Stimulated activated CD8-positive, alpha-beta memory T cell treated with anti-CD3 and anti-CD28 coated beads, Interleukin-15, amount 100 ng/mL, for 1 hour (primary cell): ENCODE measurements around the gene KLK12.

Experiments used
- DNase-seq: peaks from one replicate; pipeline ENCODE4 v3.0.0-alpha.2; 2020; ENCODE audit warnings: low read depth

The KLK12 gene, protein sequence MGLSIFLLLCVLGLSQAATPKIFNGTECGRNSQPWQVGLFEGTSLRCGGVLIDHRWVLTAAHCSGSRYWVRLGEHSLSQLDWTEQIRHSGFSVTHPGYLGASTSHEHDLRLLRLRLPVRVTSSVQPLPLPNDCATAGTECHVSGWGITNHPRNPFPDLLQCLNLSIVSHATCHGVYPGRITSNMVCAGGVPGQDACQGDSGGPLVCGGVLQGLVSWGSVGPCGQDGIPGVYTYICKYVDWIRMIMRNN

GRCh38 chr19:51034704-51035103, at the start of gene KLK12:
KLK12 (minus strand) TSS chr19:51035002; CDS start chr19:51034621, 381 bp downstream.
- DNase-seq = no peak

DNA sequence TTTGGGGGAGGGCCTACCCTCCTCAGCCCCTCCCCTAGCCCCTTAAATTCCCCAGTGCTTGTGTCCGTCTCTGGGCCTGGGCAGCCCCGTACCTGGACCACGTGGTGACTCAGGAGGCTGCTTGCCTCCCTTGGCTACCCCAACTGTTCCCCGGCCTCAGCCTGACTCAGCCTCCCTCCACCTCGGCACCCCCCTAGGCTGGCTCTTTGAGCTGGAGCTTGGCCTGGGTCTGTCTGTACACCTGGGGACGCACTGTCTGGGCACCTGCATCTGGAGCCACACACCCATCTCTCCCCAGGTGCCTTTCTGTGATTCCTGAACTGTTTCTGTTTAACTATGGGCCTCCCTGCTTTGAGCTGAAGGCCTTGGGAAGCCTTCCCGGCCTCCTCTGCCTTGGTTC, 49.7 kb upstream of the KLK12 start:
- DNase-seq = no peak

GRCh38 chr19:51083783-51084182, 49.0 kb upstream of the KLK12 start:
- DNase-seq = no peak

GRCh38 chr19:51083181-51083580, 48.4 kb upstream of the KLK12 start:
- DNase-seq = no peak

- no peak for DNase-seq
Measured at GRCh38 chr19:51082611-51083010, 47.8 kb upstream of the KLK12 start, which contains the start of gene KLK14. KLK14 (minus strand) TSS chr19:51082887; CDS start chr19:51082614, 273 bp downstream.

DNA sequence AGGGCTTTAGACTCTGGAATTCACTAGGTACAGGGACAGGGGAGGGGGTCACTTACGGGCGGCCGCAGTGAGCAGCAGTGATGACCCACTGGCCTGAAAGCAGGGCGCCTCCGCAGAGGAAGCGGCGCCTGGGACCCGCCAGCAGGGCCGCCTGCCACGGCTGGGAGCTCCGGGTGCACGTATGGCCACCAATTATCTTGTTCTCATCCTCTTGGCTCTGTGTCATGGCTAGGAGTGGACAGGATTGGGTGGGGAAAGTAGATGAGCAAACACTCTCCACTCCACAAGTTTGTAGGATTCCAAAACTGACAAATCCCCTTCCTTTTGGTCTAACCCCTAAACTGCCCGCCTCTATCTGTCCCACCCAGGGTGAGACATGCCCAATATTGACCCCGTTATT, 46.7 kb upstream of the KLK12 start:
- no peak for DNase-seq

GRCh38 chr19:51079481-51080110, 44.8 kb upstream of the KLK12 start:
- DNase-seq = no peak

- no peak for DNase-seq
Measured at GRCh38 chr19:51078731-51079130, 43.9 kb upstream of the KLK12 start.

- DNase-seq = no peak
Measured at GRCh38 chr19:51078104-51078503, 43.3 kb upstream of the KLK12 start.

GRCh38 chr19:51076631-51077213, 41.9 kb upstream of the KLK12 start:
- no peak for DNase-seq

DNA sequence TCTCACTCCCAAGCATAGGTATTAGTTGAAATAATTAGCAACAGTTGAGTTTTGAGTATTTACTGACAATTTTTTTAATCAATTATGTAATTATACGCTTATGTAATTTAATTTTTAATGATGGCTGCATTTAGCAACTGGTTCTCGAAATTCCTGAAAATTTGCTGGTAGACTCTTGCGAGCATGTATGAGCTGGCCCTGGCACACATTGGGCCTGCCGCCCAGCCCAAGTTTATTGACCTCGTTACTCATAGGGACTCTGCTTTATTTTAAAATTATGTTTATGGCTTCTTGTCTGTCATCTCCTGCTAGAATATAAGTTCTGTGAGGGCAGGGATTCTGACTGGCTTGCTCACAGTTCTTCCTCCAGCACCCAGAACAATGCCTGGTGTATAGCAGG, 41.2 kb upstream of the KLK12 start:
- no peak for DNase-seq

DNA sequence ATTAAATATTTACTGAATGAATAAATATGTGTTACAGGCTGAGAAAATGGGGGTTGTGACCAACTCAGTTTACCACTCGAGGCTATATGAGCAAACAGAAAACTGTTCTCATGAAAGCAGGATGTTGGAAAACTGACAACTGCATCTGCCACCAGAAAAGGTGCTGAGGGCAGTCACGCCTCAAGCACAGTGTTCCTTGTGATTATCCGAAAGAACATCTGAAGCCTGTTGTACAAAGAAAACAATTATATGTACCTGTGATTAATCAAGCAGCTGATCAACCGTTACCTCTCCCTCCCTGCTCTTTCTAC, 36.2 kb upstream of the KLK12 start:
- no peak for DNase-seq

DNA sequence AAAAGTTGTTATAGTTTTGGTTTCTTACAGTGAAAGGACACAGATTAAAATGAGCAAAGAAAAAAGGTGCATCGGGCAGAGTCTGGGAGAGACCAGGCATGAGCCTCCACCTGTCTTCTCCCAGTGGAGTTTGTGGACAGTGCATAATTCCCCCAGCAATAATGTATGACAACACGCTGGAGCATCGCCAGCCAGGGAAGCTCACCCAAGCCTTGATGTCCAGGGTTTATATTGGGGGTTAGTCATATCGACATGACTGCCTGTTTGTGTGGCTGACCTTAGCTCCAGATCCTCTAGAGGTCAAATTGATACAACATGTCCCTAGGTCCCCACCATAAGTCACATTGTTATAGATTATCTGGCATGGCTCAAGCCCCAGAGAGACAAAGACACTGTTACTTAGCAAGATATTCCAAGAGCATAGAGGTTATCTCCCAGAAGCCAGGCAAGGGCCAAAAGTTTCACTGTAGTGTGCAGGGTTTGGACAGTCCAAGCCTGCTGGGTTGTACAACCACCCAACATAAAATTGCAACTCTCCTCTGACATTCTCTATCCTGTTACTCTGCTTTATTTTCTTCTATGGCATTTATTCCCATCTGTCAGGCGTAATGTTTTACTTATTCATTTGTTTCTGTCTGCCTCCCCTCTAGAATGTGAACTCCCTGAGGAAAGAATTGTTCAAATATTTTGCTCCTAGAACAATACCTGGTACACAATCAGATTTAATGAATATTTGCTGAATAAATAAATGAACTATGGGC, 35.7 kb upstream of the KLK12 start:
- DNase-seq = no peak

GRCh38 chr19:51066393-51067186, 31.8 kb upstream of the KLK12 start:
- DNase-seq = no peak

DNA sequence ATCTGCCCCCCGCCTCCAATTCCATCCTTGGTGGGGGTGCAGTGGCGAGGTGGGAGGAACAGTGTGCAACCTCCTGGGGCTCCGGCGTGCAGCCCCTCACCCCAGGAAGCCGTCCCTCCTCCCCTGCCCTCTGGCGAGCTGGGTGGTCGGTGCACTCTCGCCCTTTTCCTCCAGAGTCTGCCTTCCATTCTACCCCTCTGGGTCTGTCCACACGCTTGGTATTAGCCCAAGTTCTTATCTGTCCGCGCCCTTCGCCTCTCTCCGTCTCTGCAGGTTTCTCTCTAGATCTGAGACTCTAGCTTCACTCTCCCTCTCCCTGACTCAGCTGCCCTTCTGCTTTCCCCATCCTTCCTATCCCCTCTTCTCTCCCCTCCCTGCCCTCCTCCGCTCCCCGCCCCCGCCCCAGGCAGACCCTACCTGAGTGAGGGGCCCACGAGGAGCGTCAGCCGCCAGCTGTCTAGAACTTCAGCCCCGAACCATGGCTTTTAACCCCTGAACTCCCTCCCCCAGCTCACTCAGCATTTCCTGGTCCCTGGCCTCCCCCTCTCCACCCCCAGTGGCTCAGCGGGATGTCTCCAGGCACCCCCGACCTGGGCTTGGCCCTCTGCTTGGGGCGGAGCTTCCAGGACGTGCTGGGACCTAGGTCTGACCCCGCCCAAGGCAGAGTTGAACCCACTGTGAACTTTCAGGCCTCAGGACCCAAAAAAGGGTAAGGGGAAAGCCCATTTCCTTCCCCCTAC, 30.6 kb upstream of the KLK12 start:
- no peak for DNase-seq

GRCh38 chr19:51064534-51065220, 29.9 kb upstream of the KLK12 start, which contains the start of gene KLK13:
KLK13 (minus strand) TSS chr19:51065092; CDS start chr19:51065067, 25 bp downstream.
- DNase-seq = no peak

- DNase-seq = no peak
Measured at GRCh38 chr19:51063664-51064063, 28.9 kb upstream of the KLK12 start.

DNA sequence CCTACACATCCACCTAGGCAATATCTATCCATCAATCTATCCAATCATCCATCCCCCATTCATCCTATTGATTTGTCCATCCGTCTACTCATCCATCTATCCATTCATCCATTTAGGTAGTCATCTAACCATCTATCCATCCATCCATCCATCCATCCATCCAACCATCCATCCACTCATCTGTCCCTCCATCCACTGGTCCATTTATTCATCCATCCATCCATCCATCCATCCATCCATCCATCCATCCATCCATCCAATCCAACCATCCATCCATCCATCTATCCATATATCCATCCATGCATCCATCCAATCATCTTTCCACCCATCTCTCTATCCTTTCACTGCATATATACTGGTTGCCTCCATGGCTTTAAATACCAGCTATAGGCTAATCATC, 26.2 kb upstream of the KLK12 start:
- DNase-seq = no peak

GRCh38 chr19:51060336-51060735, 25.5 kb upstream of the KLK12 start:
- DNase-seq = no peak

GRCh38 chr19:51059715-51060114, 24.9 kb upstream of the KLK12 start:
- DNase-seq = no peak

GRCh38 chr19:51055866-51056265, 21.1 kb upstream of the KLK12 start:
- DNase-seq = no peak
